ENCODE data around the gene RTL1. TPM values are rescaled to one million over a fixed set of nuclear protein-coding genes. Genes with fewer than 3 reads are reported as not detected.

RTL1 gene
- polyA plus RNA-seq (2012; ENCODE audit: insufficient read length, low read depth), result 154 TPM

- 0 out of 4 replicates have a peak, but pooled peaks of 1 of the 2 experiments have one; percentile 12 for TF ChIP-seq REST (IDR thresholded peaks at IDR 0.05; ENCODE audit: insufficient read depth in 1 of 2, low read depth in 2 of 2, low read length in 2 of 2)
- 0 out of 2 replicates have a peak, but pooled peaks have one; percentile 24 for TF ChIP-seq SIN3A (IDR thresholded peaks at IDR 0.05; ENCODE audit: borderline replicate concordance, insufficient read depth, low read length)
- no peak for TF ChIP-seq FOXP2 (optimal IDR thresholded peaks at IDR 0.05; ENCODE audit: borderline replicate concordance, extremely low read depth, extremely low read length, insufficient read depth)
- TF ChIP-seq POLR2AphosphoS5 (IDR thresholded peaks at IDR 0.05; ENCODE audit: low read depth, low read length), result no peak; the same call in 1 of the 2 replicates
- peak; percentile 65; the same call in 1 of the 2 replicates for TF ChIP-seq TAF1 (IDR thresholded peaks at IDR 0.05; ENCODE audit: borderline replicate concordance, insufficient read depth, low read length)
These were observed at the start of gene RTL1 for GRCh38 chr14:100903672-100904185. TSS of gene RTL1 (minus strand) at chr14:100903722. CDS start at chr14:100884788, 18,934 bp downstream.

- TF ChIP-seq POLR2AphosphoS5 (IDR thresholded peaks at IDR 0.05; ENCODE audit: low read depth, low read length) (no peak), SIN3A (IDR thresholded peaks at IDR 0.05; ENCODE audit: borderline replicate concordance, insufficient read depth, low read length) (no peak), REST (IDR thresholded peaks at IDR 0.05; ENCODE audit: insufficient read depth in 1 of 2, low read depth in 2 of 2, low read length in 2 of 2) (no peak), FOXP2 (optimal IDR thresholded peaks at IDR 0.05; ENCODE audit: borderline replicate concordance, extremely low read depth, extremely low read length, insufficient read depth) (no peak), TAF1 (IDR thresholded peaks at IDR 0.05; ENCODE audit: borderline replicate concordance, insufficient read depth, low read length) (no peak)
These were observed 46.5 kb upstream of the RTL1 start for GRCh38 chr14:100950024-100950423.

- no peak for TF ChIP-seq FOXP2 (optimal IDR thresholded peaks at IDR 0.05; ENCODE audit: borderline replicate concordance, extremely low read depth, extremely low read length, insufficient read depth)
- no peak for TF ChIP-seq POLR2AphosphoS5 (IDR thresholded peaks at IDR 0.05; ENCODE audit: low read depth, low read length)
These were observed 40.5 kb upstream of the RTL1 start for GRCh38 chr14:100944052-100944451.

DNA sequence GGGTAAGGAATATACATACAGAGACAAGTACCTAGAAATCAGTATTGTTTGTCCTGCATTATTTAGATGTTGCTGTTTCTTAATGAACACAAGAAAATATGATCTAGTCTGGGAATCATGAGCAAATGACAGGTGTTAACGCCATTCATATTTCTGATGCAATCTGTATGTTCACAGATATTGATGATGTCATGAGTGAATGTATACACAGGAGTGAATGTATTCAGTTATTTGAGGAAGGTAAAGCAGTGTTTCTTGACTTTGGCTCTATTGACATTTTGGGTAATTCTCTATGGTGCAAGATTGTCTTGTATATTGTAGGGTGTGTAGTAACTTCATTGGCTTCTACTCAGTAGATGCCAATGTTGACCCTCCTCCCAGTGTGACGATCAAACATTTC lies 26.7 kb upstream of the RTL1 start:
- TF ChIP-seq TAF1 (IDR thresholded peaks at IDR 0.05; ENCODE audit: borderline replicate concordance, insufficient read depth, low read length) (no peak), POLR2AphosphoS5 (IDR thresholded peaks at IDR 0.05; ENCODE audit: low read depth, low read length) (no peak), SIN3A (IDR thresholded peaks at IDR 0.05; ENCODE audit: borderline replicate concordance, insufficient read depth, low read length) (no peak), REST (IDR thresholded peaks at IDR 0.05; ENCODE audit: insufficient read depth in 1 of 2, low read depth in 2 of 2, low read length in 2 of 2) (no peak), FOXP2 (optimal IDR thresholded peaks at IDR 0.05; ENCODE audit: borderline replicate concordance, extremely low read depth, extremely low read length, insufficient read depth) (no peak)

GRCh38 chr14:100915560-100915959 lies 12.0 kb upstream of the RTL1 start:
- TF ChIP-seq REST (IDR thresholded peaks at IDR 0.05; ENCODE audit: insufficient read depth in 1 of 2, low read depth in 2 of 2, low read length in 2 of 2) (no peak), SIN3A (IDR thresholded peaks at IDR 0.05; ENCODE audit: borderline replicate concordance, insufficient read depth, low read length) (no peak), POLR2AphosphoS5 (IDR thresholded peaks at IDR 0.05; ENCODE audit: low read depth, low read length) (no peak), TAF1 (IDR thresholded peaks at IDR 0.05; ENCODE audit: borderline replicate concordance, insufficient read depth, low read length) (no peak), FOXP2 (optimal IDR thresholded peaks at IDR 0.05; ENCODE audit: borderline replicate concordance, extremely low read depth, extremely low read length, insufficient read depth) (no peak)
